Measurements from ENCODE around the gene CHST8.
A peak's percentile ranks its signal among the peaks of the same experiment; 100 is the strongest.

CHST8 gene

GRCh38 chr19:33775731-33776487 is 154.2 kb downstream of the CHST8 start:
- Histone ChIP-seq H3K4me1 (ENCODE audit: control insufficient read depth, insufficient read depth, low read length) (peaks cover 2% of the 10 kb centered on the region), H3K4me3 (ENCODE audit: low read length) (no peak overlapping the region), H3K9ac (ENCODE audit: low read length) (no peak overlapping the region), H3K36me3 (ENCODE audit: control insufficient read depth, insufficient read depth, low read length, severe bottlenecking) (no peaks in the 10 kb centered on the region), H3K9me3 (ENCODE audit: control insufficient read depth, low read length) (no peaks in the 10 kb centered on the region), H3K27me3 (replicated peaks; ENCODE audit: control insufficient read depth, insufficient read depth, low read length) (peaks cover 60% of the 10 kb centered on the region)
- DNase-seq (ENCODE audit: low read depth): no peak

- no peak for DNase-seq (ENCODE audit: low read depth)
- H3K27me3 ChIP-seq (replicated peaks; ENCODE audit: control insufficient read depth, insufficient read depth, low read length): peaks cover 68% of the 10 kb centered on the region
- no peak overlapping the region for H3K9ac ChIP-seq (ENCODE audit: low read length)
- H3K36me3 ChIP-seq (ENCODE audit: control insufficient read depth, insufficient read depth, low read length, severe bottlenecking): no peaks in the 10 kb centered on the region
- peaks cover 2% of the 10 kb centered on the region for H3K9me3 ChIP-seq (ENCODE audit: control insufficient read depth, low read length)
- H3K4me1 ChIP-seq (ENCODE audit: control insufficient read depth, insufficient read depth, low read length): peaks cover 6% of the 10 kb centered on the region
- no peak overlapping the region for H3K4me3 ChIP-seq (ENCODE audit: low read length)
These were observed 155.6 kb downstream of the CHST8 start for GRCh38 chr19:33777351-33777750.

GRCh38 chr19:33777753-33778088 is 156.0 kb downstream of the CHST8 start:
- Histone ChIP-seq H3K9me3 (ENCODE audit: control insufficient read depth, low read length) (peaks cover 3% of the 10 kb centered on the region), H3K27me3 (replicated peaks; ENCODE audit: control insufficient read depth, insufficient read depth, low read length) (peaks cover 71% of the 10 kb centered on the region), H3K4me3 (ENCODE audit: low read length) (no peak overlapping the region), H3K9ac (ENCODE audit: low read length) (no peak overlapping the region), H3K4me1 (ENCODE audit: control insufficient read depth, insufficient read depth, low read length) (peaks cover 6% of the 10 kb centered on the region), H3K36me3 (ENCODE audit: control insufficient read depth, insufficient read depth, low read length, severe bottlenecking) (no peaks in the 10 kb centered on the region)
- DNase-seq (ENCODE audit: low read depth): no peak

DNA sequence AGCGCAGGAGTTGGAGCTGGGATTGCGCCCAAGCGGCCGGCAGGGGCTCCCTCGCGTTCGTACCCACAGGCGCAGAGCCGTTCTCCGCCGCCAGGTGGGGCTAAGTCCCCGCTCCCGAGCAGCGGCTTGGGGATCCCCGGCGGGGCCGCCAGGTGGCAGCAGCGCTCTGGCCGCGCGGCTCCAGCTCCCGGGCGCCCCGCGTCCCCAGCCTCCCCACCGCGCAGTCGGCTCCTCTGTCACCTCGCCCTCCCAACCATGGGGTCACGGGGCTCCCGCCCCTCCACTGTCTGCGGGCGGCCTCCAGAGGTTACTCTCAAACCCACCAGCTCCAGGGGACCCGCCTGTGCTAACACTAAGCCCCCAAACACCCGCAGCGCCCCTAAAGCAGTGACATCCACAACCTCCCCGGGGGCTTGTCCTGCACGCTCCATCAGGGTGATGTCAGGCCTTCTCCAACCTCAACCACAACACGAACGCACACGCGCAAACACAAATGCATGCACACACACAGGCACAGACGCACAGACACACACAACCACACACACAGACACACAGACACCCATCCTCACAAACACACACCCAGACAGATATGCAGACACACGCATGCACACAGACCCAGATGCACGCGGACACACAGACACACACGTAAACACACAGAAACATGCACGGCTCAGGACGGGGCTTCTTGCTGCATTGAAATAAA is 156.5 kb downstream of the CHST8 start:
- Histone ChIP-seq H3K9me3 (ENCODE audit: control insufficient read depth, low read length) (peaks cover 3% of the 10 kb centered on the region), H3K4me3 (ENCODE audit: low read length) (no peak overlapping the region), H3K36me3 (ENCODE audit: control insufficient read depth, insufficient read depth, low read length, severe bottlenecking) (no peaks in the 10 kb centered on the region), H3K4me1 (ENCODE audit: control insufficient read depth, insufficient read depth, low read length) (peaks cover 6% of the 10 kb centered on the region), H3K27me3 (replicated peaks; ENCODE audit: control insufficient read depth, insufficient read depth, low read length) (peaks cover 72% of the 10 kb centered on the region), H3K9ac (ENCODE audit: low read length) (no peak overlapping the region)
- peak; percentile 90 for DNase-seq (ENCODE audit: low read depth)

GRCh38 chr19:33779849-33780248 is 158.1 kb downstream of the CHST8 start:
- no peak overlapping the region for H3K4me3 ChIP-seq (ENCODE audit: low read length)
- no peak for DNase-seq (ENCODE audit: low read depth)
- no peak overlapping the region for H3K9ac ChIP-seq (ENCODE audit: low read length)
- H3K27me3 ChIP-seq (replicated peaks; ENCODE audit: control insufficient read depth, insufficient read depth, low read length): peaks cover 71% of the 10 kb centered on the region
- peaks cover 3% of the 10 kb centered on the region for H3K9me3 ChIP-seq (ENCODE audit: control insufficient read depth, low read length)
- no peaks in the 10 kb centered on the region for H3K36me3 ChIP-seq (ENCODE audit: control insufficient read depth, insufficient read depth, low read length, severe bottlenecking)
- peaks cover 6% of the 10 kb centered on the region for H3K4me1 ChIP-seq (ENCODE audit: control insufficient read depth, insufficient read depth, low read length)

GRCh38 chr19:33780251-33780650 is 158.5 kb downstream of the CHST8 start:
- H3K9me3 ChIP-seq (ENCODE audit: control insufficient read depth, low read length): peaks cover 3% of the 10 kb centered on the region
- no peaks in the 10 kb centered on the region for H3K36me3 ChIP-seq (ENCODE audit: control insufficient read depth, insufficient read depth, low read length, severe bottlenecking)
- DNase-seq (ENCODE audit: low read depth): no peak
- peaks cover 72% of the 10 kb centered on the region for H3K27me3 ChIP-seq (replicated peaks; ENCODE audit: control insufficient read depth, insufficient read depth, low read length)
- H3K4me1 ChIP-seq (ENCODE audit: control insufficient read depth, insufficient read depth, low read length): peaks cover 6% of the 10 kb centered on the region
- no peak overlapping the region for H3K4me3 ChIP-seq (ENCODE audit: low read length)
- no peak overlapping the region for H3K9ac ChIP-seq (ENCODE audit: low read length)

DNA sequence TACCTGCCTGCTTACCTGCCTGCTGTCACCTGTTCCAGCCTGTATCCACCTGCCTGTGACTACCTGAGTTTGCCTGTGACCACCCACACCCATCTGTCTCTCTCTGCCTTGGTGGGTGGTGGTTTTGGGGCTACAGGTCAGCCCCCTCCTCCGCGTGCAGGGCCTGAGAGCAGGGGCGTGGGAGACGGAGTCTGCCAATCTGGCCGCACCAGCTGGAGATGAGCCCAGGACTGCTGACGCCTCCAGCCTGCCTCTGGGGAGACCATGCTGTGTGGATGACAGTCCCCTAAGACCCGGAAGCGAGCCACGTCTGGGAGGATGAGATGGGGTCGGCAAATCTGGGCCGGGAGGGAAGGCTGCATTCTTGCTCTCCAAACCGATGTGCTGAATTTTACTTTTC is 159.0 kb downstream of the CHST8 start:
- Histone ChIP-seq H3K36me3 (ENCODE audit: control insufficient read depth, insufficient read depth, low read length, severe bottlenecking) (no peaks in the 10 kb centered on the region), H3K4me1 (ENCODE audit: control insufficient read depth, insufficient read depth, low read length) (peaks cover 6% of the 10 kb centered on the region), H3K27me3 (replicated peaks; ENCODE audit: control insufficient read depth, insufficient read depth, low read length) (peaks cover 73% of the 10 kb centered on the region), H3K4me3 (ENCODE audit: low read length) (peak overlapping the region; percentile 27), H3K9me3 (ENCODE audit: control insufficient read depth, low read length) (peaks cover 3% of the 10 kb centered on the region), H3K9ac (ENCODE audit: low read length) (no peak overlapping the region)
- no peak for DNase-seq (ENCODE audit: low read depth)

GRCh38 chr19:33781415-33781935 is 159.7 kb downstream of the CHST8 start:
- Histone ChIP-seq H3K9ac (ENCODE audit: low read length) (no peak overlapping the region), H3K36me3 (ENCODE audit: control insufficient read depth, insufficient read depth, low read length, severe bottlenecking) (no peaks in the 10 kb centered on the region), H3K9me3 (ENCODE audit: control insufficient read depth, low read length) (peaks cover 3% of the 10 kb centered on the region), H3K27me3 (replicated peaks; ENCODE audit: control insufficient read depth, insufficient read depth, low read length) (peaks cover 74% of the 10 kb centered on the region), H3K4me3 (ENCODE audit: low read length) (no peak overlapping the region), H3K4me1 (ENCODE audit: control insufficient read depth, insufficient read depth, low read length) (peaks cover 6% of the 10 kb centered on the region)
- no peak for DNase-seq (ENCODE audit: low read depth)

- Histone ChIP-seq H3K27me3 (replicated peaks; ENCODE audit: control insufficient read depth, insufficient read depth, low read length) (peaks cover 79% of the 10 kb centered on the region), H3K4me1 (ENCODE audit: control insufficient read depth, insufficient read depth, low read length) (peaks cover 6% of the 10 kb centered on the region), H3K9me3 (ENCODE audit: control insufficient read depth, low read length) (peaks cover 3% of the 10 kb centered on the region), H3K4me3 (ENCODE audit: low read length) (no peak overlapping the region), H3K36me3 (ENCODE audit: control insufficient read depth, insufficient read depth, low read length, severe bottlenecking) (no peaks in the 10 kb centered on the region), H3K9ac (ENCODE audit: low read length) (no peak overlapping the region)
- no peak for DNase-seq (ENCODE audit: low read depth)
These were observed 160.2 kb downstream of the CHST8 start for GRCh38 chr19:33781996-33782395.

- Histone ChIP-seq H3K4me3 (ENCODE audit: low read length) (no peak overlapping the region), H3K27me3 (replicated peaks; ENCODE audit: control insufficient read depth, insufficient read depth, low read length) (peaks cover 79% of the 10 kb centered on the region), H3K36me3 (ENCODE audit: control insufficient read depth, insufficient read depth, low read length, severe bottlenecking) (no peaks in the 10 kb centered on the region), H3K4me1 (ENCODE audit: control insufficient read depth, insufficient read depth, low read length) (peaks cover 6% of the 10 kb centered on the region), H3K9ac (ENCODE audit: low read length) (no peak overlapping the region), H3K9me3 (ENCODE audit: control insufficient read depth, low read length) (peaks cover 3% of the 10 kb centered on the region)
- no peak for DNase-seq (ENCODE audit: low read depth)
These were observed 162.7 kb downstream of the CHST8 start for GRCh38 chr19:33784432-33784831.

DNA sequence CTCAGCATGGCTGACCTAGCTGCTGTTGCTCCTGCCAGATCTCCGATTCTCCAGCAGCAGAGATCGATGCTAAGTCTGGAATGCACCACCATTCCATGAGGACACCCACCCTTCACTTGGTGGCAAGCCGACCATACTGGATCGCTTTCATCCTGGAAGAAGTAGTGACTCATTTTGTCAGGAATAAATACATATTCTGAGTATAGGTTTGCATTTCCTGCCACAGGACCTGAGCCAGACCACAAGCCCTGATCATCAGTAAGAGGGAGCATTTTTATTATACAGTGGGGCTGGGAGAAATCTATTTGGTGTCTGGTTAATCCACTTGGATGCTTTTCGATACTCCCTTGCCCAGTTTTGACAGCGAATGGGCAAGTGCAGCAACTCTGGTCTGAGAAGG is 164.0 kb downstream of the CHST8 start:
- H3K36me3 ChIP-seq (ENCODE audit: control insufficient read depth, insufficient read depth, low read length, severe bottlenecking): no peaks in the 10 kb centered on the region
- H3K4me3 ChIP-seq (ENCODE audit: low read length): no peak overlapping the region
- no peak for DNase-seq (ENCODE audit: low read depth)
- H3K9me3 ChIP-seq (ENCODE audit: control insufficient read depth, low read length): peaks cover 3% of the 10 kb centered on the region
- H3K9ac ChIP-seq (ENCODE audit: low read length): no peak overlapping the region
- peaks cover 4% of the 10 kb centered on the region for H3K4me1 ChIP-seq (ENCODE audit: control insufficient read depth, insufficient read depth, low read length)
- peaks cover 76% of the 10 kb centered on the region for H3K27me3 ChIP-seq (replicated peaks; ENCODE audit: control insufficient read depth, insufficient read depth, low read length)

Data from adipocyte (in vitro differentiated cells).